Measurements from ENCODE around the gene IL16.

Gene IL16

GRCh38 chr15:81160312-81161159 lies 36.1 kb upstream of the IL16 start:
- Histone ChIP-seq H3K27ac (no peak overlapping the region), H2AFZ (no peak overlapping the region), H3K27me3 (ENCODE audit: control insufficient read depth, insufficient read depth, low read length) (no peaks in the 10 kb centered on the region), H3K9ac (no peak overlapping the region), H3K4me3 (ENCODE audit: low read depth, low read length) (no peak overlapping the region), H3K4me2 (ENCODE audit: low read length) (no peak overlapping the region), H3K4me1 (no peaks in the 10 kb centered on the region), H3K79me2 (no peaks in the 10 kb centered on the region), H3K36me3 (ENCODE audit: control insufficient read depth, insufficient read depth, low read length) (no peaks in the 10 kb centered on the region), H3K9me3 (ENCODE audit: control insufficient read depth, low read length) (no peaks in the 10 kb centered on the region)
- no peak for TF ChIP-seq CTCF (IDR thresholded peaks at IDR 0.05)

- no peaks in the 10 kb centered on the region for H3K27me3 ChIP-seq (ENCODE audit: control insufficient read depth, insufficient read depth, low read length)
- no peaks in the 10 kb centered on the region for H3K9me3 ChIP-seq (ENCODE audit: control insufficient read depth, low read length)
- H3K9ac ChIP-seq: no peak overlapping the region
- no peaks in the 10 kb centered on the region for H3K4me1 ChIP-seq
- no peak for TF ChIP-seq CTCF (IDR thresholded peaks at IDR 0.05)
- no peak overlapping the region for H2AFZ ChIP-seq
- H3K27ac ChIP-seq: no peak overlapping the region
- H3K36me3 ChIP-seq (ENCODE audit: control insufficient read depth, insufficient read depth, low read length): no peaks in the 10 kb centered on the region
- no peak overlapping the region for H3K4me3 ChIP-seq (ENCODE audit: low read depth, low read length)
- H3K4me2 ChIP-seq (ENCODE audit: low read length): no peak overlapping the region
- no peaks in the 10 kb centered on the region for H3K79me2 ChIP-seq
Observed at GRCh38 chr15:81161160-81161673, 35.5 kb upstream of the IL16 start.

GRCh38 chr15:81161851-81162250 lies 34.8 kb upstream of the IL16 start:
- no peak for TF ChIP-seq CTCF (IDR thresholded peaks at IDR 0.05)
- H2AFZ ChIP-seq: no peak overlapping the region
- no peaks in the 10 kb centered on the region for H3K36me3 ChIP-seq (ENCODE audit: control insufficient read depth, insufficient read depth, low read length)
- no peaks in the 10 kb centered on the region for H3K79me2 ChIP-seq
- no peak overlapping the region for H3K9ac ChIP-seq
- no peaks in the 10 kb centered on the region for H3K27me3 ChIP-seq (ENCODE audit: control insufficient read depth, insufficient read depth, low read length)
- H3K4me3 ChIP-seq (ENCODE audit: low read depth, low read length): no peak overlapping the region
- H3K4me1 ChIP-seq: no peaks in the 10 kb centered on the region
- no peaks in the 10 kb centered on the region for H3K9me3 ChIP-seq (ENCODE audit: control insufficient read depth, low read length)
- no peak overlapping the region for H3K27ac ChIP-seq
- H3K4me2 ChIP-seq (ENCODE audit: low read length): no peak overlapping the region

- Histone ChIP-seq H3K4me2 (ENCODE audit: low read length) (no peak overlapping the region), H3K9ac (no peak overlapping the region), H3K36me3 (ENCODE audit: control insufficient read depth, insufficient read depth, low read length) (no peaks in the 10 kb centered on the region), H2AFZ (no peak overlapping the region), H3K27me3 (ENCODE audit: control insufficient read depth, insufficient read depth, low read length) (no peaks in the 10 kb centered on the region), H3K27ac (no peak overlapping the region), H3K4me1 (no peaks in the 10 kb centered on the region), H3K9me3 (ENCODE audit: control insufficient read depth, low read length) (no peaks in the 10 kb centered on the region), H3K79me2 (no peaks in the 10 kb centered on the region), H3K4me3 (ENCODE audit: low read depth, low read length) (no peak overlapping the region)
- no peak for TF ChIP-seq CTCF (IDR thresholded peaks at IDR 0.05)
Observed at GRCh38 chr15:81163961-81164800, 32.5 kb upstream of the IL16 start.
